WTC11 (cell line): ENCODE results near the gene SLC30A9. TPM values are rescaled to one million over a fixed set of nuclear protein-coding genes. Genes with fewer than 3 reads are reported as not detected.

Experiments
- ATAC-seq: fragments of 200-7000 bp; cut with Tn5 transposase; 2 replicates; pipeline ENCODE4 v1.10.0; 2021; ENCODE audit warnings: mild to moderate bottlenecking, moderate library complexity
- CTCF ChIA-PET: fragments of 300-600 bp; sonication (Branson Sonifier 250); formaldehyde crosslinking; loops from one replicate; lab custom pipeline; 2021; ENCODE audit warnings: antibody characterized with exemption; lab: Charles Lee
- POLR2A ChIA-PET: fragments of 350-600 bp; sonication (Branson Sonifier 250); formaldehyde crosslinking; loops from one replicate; lab custom pipeline; 2021; ENCODE audit warnings: antibody characterized with exemption; lab: Charles Lee
- DNase-seq: peaks from one replicate; pipeline ENCODE4 v3.0.0; 2021; ENCODE audit warnings: low spot score
- H3K27ac Mint-ChIP-seq: 2 replicates; pipeline ENCODE4 v1.8.0; 2021; ENCODE audit warnings: mixed read lengths
- H3K27me3 Mint-ChIP-seq: 2 replicates; pipeline ENCODE4 v1.8.0; 2021; ENCODE audit warnings: low read depth, mild to moderate bottlenecking, moderate library complexity, mixed read lengths
- H3K36me3 Mint-ChIP-seq: 2 replicates; pipeline ENCODE4 v1.8.0; 2021; ENCODE audit warnings: mixed read lengths
- H3K4me1 Mint-ChIP-seq: 2 replicates; pipeline ENCODE4 v1.8.0; 2022; ENCODE audit warnings: mixed read lengths
- H3K4me3 Mint-ChIP-seq: 2 replicates; pipeline ENCODE4 v1.8.0; 2021; ENCODE audit warnings: mild to moderate bottlenecking, moderate library complexity, mixed read lengths
- H3K9me3 Mint-ChIP-seq: 2 replicates; pipeline ENCODE4 v1.8.0; 2021; ENCODE audit warnings: mixed read lengths
- ARID4B ChIP-seq: sonication (generic); formaldehyde crosslinking; IDR thresholded peaks from 2 replicates; pipeline ENCODE4 v1.8.0; 2023; ENCODE audit warnings: missing genetic modification reagents, mild to moderate bottlenecking, borderline replicate concordance
- ATF1 ChIP-seq: sonication (generic); formaldehyde crosslinking; IDR thresholded peaks from 2 replicates; pipeline ENCODE4 v1.8.1; 2023; ENCODE audit warnings: mild to moderate bottlenecking, moderate library complexity, missing genetic modification reagents
- CBFB ChIP-seq: sonication (generic); formaldehyde crosslinking; IDR thresholded peaks from 2 replicates; pipeline ENCODE4 v1.8.1; 2022; ENCODE audit warnings: mild to moderate bottlenecking, low read depth, missing genetic modification reagents
- JAZF1 ChIP-seq: fragments of 250-450 bp; sonication (Bioruptor Pico); IDR thresholded peaks from 2 replicates; pipeline ENCODE4 v1.9.0; 2021; ENCODE audit warnings: moderate library complexity, mild to moderate bottlenecking, inconsistent platforms
- NFYB ChIP-seq: sonication (generic); formaldehyde crosslinking; conservative IDR thresholded peaks from 2 replicates; pipeline ENCODE4 v1.8.0; 2022; ENCODE audit warnings: low read depth, missing genetic modification reagents
- OVOL2 ChIP-seq: fragments of 250-450 bp; sonication (Bioruptor Pico); IDR thresholded peaks from 2 replicates; pipeline ENCODE4 v1.9.0; 2021; ENCODE audit warnings: mild to moderate bottlenecking, borderline replicate concordance
- RELA ChIP-seq: sonication (generic); formaldehyde crosslinking; IDR thresholded peaks from 2 replicates; pipeline ENCODE4 v1.8.1; 2022; ENCODE audit warnings: missing genetic modification reagents, mild to moderate bottlenecking, borderline replicate concordance
- SMAD4 ChIP-seq: sonication (generic); formaldehyde crosslinking; IDR thresholded peaks from 2 replicates; pipeline ENCODE4 v1.8.0; 2022; ENCODE audit warnings: mild to moderate bottlenecking, missing genetic modification reagents
- SOX15 ChIP-seq: fragments of 250-450 bp; sonication (Bioruptor Pico); IDR thresholded peaks from 2 replicates; pipeline ENCODE4 v1.9.0; 2021; ENCODE audit warnings: mild to moderate bottlenecking
- TCF7 ChIP-seq: sonication (generic); formaldehyde crosslinking; IDR thresholded peaks from 2 replicates; pipeline ENCODE4 v1.8.0; 2022; ENCODE audit warnings: mild to moderate bottlenecking, low read depth, missing genetic modification reagents, moderate library complexity
- TEAD4 ChIP-seq: sonication (generic); formaldehyde crosslinking; IDR thresholded peaks from 2 replicates; pipeline ENCODE4 v1.8.0; 2022; ENCODE audit warnings: mild to moderate bottlenecking, missing genetic modification reagents
- ZBTB21 ChIP-seq: sonication (generic); formaldehyde crosslinking; IDR thresholded peaks from 2 replicates; pipeline ENCODE4 v1.8.1; 2023; ENCODE audit warnings: mild to moderate bottlenecking, missing genetic modification reagents, borderline replicate concordance
- total RNA-seq: library from RNA; stranded (reverse); gene quantifications from 3 replicates; pipeline ENCODE4 v1.2.3, GENCODE V29; 2021
- TF ChIP-seq, protein P1 (sequence below): sonication (generic); formaldehyde crosslinking; IDR thresholded peaks from 2 replicates; pipeline ENCODE4 v1.8.1; 2022; ENCODE audit warnings: low read depth, missing genetic modification reagents, borderline replicate concordance
- TF ChIP-seq, protein P2 (sequence below): fragments of 250-450 bp; sonication (Bioruptor Pico); IDR thresholded peaks from 2 replicates; pipeline ENCODE4 v1.9.0; 2021; ENCODE audit warnings: mild to moderate bottlenecking, borderline replicate concordance
- TF ChIP-seq, protein P3 (sequence below): sonication (generic); formaldehyde crosslinking; IDR thresholded peaks from 2 replicates; pipeline ENCODE4 v1.8.1; 2023; ENCODE audit warnings: mild to moderate bottlenecking, missing genetic modification reagents, moderate library complexity
- TF ChIP-seq, protein P4 (sequence below): sonication (generic); formaldehyde crosslinking; IDR thresholded peaks from 2 replicates; pipeline ENCODE4 v1.8.0; 2023; ENCODE audit warnings: mild to moderate bottlenecking, missing genetic modification reagents
- TF ChIP-seq, protein P5 (sequence below): sonication (generic); formaldehyde crosslinking; IDR thresholded peaks from 2 replicates; pipeline ENCODE4 v1.8.0; 2023; ENCODE audit warnings: missing genetic modification reagents

The SLC30A9 gene
- total RNA-seq, 1 experiment from 2014 or later, result 70.1 TPM

GRCh38 chr4:42101446-42101975 lies 111.2 kb downstream of the SLC30A9 start (continued):
- TF ChIP-seq NFYB (CRISPR knock-in tag), result no peak
- TF ChIP-seq TEAD4 (CRISPR knock-in tag), result no peak
- TF ChIP-seq, protein P1, sequence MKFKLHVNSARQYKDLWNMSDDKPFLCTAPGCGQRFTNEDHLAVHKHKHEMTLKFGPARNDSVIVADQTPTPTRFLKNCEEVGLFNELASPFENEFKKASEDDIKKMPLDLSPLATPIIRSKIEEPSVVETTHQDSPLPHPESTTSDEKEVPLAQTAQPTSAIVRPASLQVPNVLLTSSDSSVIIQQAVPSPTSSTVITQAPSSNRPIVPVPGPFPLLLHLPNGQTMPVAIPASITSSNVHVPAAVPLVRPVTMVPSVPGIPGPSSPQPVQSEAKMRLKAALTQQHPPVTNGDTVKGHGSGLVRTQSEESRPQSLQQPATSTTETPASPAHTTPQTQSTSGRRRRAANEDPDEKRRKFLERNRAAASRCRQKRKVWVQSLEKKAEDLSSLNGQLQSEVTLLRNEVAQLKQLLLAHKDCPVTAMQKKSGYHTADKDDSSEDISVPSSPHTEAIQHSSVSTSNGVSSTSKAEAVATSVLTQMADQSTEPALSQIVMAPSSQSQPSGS (CRISPR knock-in tag), result no peak
- TF ChIP-seq, all 79 proteins: peak for 0

GRCh38 chr4:42104521-42104920 lies 114.2 kb downstream of the SLC30A9 start:
- DNase-seq (no peak), ATAC-seq (no peak)
- Mint-ChIP-seq H3K4me1 (no peaks in the 10 kb centered on the region), H3K27me3 (no peaks in the 10 kb centered on the region), H3K36me3 (peaks cover 16% of the 10 kb centered on the region), H3K27ac (no peak overlapping the region), H3K9me3 (peaks cover 7% of the 10 kb centered on the region), H3K4me3 (no peak overlapping the region)
- CTCF ChIA-PET, result no interaction called here
- TF ChIP-seq ARID4B (no peak), OVOL2 (no peak), TCF7 (CRISPR knock-in tag) (no peak), ATF1 (CRISPR knock-in tag) (no peak)
- TF ChIP-seq, protein P2, sequence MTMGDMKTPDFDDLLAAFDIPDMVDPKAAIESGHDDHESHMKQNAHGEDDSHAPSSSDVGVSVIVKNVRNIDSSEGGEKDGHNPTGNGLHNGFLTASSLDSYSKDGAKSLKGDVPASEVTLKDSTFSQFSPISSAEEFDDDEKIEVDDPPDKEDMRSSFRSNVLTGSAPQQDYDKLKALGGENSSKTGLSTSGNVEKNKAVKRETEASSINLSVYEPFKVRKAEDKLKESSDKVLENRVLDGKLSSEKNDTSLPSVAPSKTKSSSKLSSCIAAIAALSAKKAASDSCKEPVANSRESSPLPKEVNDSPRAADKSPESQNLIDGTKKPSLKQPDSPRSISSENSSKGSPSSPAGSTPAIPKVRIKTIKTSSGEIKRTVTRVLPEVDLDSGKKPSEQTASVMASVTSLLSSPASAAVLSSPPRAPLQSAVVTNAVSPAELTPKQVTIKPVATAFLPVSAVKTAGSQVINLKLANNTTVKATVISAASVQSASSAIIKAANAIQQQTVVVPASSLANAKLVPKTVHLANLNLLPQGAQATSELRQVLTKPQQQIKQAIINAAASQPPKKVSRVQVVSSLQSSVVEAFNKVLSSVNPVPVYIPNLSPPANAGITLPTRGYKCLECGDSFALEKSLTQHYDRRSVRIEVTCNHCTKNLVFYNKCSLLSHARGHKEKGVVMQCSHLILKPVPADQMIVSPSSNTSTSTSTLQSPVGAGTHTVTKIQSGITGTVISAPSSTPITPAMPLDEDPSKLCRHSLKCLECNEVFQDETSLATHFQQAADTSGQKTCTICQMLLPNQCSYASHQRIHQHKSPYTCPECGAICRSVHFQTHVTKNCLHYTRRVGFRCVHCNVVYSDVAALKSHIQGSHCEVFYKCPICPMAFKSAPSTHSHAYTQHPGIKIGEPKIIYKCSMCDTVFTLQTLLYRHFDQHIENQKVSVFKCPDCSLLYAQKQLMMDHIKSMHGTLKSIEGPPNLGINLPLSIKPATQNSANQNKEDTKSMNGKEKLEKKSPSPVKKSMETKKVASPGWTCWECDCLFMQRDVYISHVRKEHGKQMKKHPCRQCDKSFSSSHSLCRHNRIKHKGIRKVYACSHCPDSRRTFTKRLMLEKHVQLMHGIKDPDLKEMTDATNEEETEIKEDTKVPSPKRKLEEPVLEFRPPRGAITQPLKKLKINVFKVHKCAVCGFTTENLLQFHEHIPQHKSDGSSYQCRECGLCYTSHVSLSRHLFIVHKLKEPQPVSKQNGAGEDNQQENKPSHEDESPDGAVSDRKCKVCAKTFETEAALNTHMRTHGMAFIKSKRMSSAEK, result no peak
- POLR2A ChIA-PET, result no interaction called here

DNA sequence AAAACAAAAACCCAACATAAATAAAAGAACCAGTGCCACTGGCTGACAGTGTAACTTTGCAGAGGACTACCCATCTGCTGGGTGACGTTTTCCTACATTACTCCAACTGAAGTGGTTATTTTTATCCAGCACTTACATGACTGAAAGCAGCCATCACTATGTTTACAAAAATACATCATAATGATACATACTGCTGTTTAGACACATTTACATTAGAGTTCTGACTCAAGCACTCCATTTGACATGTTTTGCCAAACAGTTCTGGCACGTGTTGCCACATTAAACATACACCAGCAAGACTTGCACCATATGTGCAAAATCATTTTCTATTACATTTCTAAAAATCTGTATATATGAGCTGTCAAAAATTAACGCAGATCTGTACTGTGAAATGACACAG lies 122.5 kb downstream of the SLC30A9 start:
- DNase-seq (no peak), ATAC-seq (no peak)
- Mint-ChIP-seq H3K4me1 (no peaks in the 10 kb centered on the region), H3K27me3 (no peaks in the 10 kb centered on the region), H3K27ac (no peak overlapping the region), H3K9me3 (peaks cover 7% of the 10 kb centered on the region), H3K4me3 (no peak overlapping the region), H3K36me3 (peaks cover 57% of the 10 kb centered on the region)
- CTCF ChIA-PET, result no interaction called here
- POLR2A ChIA-PET, result no interaction called here
- TF ChIP-seq, protein P3, sequence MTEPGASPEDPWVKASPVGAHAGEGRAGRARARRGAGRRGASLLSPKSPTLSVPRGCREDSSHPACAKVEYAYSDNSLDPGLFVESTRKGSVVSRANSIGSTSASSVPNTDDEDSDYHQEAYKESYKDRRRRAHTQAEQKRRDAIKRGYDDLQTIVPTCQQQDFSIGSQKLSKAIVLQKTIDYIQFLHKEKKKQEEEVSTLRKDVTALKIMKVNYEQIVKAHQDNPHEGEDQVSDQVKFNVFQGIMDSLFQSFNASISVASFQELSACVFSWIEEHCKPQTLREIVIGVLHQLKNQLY, result no peak
- TF ChIP-seq, protein P4, sequence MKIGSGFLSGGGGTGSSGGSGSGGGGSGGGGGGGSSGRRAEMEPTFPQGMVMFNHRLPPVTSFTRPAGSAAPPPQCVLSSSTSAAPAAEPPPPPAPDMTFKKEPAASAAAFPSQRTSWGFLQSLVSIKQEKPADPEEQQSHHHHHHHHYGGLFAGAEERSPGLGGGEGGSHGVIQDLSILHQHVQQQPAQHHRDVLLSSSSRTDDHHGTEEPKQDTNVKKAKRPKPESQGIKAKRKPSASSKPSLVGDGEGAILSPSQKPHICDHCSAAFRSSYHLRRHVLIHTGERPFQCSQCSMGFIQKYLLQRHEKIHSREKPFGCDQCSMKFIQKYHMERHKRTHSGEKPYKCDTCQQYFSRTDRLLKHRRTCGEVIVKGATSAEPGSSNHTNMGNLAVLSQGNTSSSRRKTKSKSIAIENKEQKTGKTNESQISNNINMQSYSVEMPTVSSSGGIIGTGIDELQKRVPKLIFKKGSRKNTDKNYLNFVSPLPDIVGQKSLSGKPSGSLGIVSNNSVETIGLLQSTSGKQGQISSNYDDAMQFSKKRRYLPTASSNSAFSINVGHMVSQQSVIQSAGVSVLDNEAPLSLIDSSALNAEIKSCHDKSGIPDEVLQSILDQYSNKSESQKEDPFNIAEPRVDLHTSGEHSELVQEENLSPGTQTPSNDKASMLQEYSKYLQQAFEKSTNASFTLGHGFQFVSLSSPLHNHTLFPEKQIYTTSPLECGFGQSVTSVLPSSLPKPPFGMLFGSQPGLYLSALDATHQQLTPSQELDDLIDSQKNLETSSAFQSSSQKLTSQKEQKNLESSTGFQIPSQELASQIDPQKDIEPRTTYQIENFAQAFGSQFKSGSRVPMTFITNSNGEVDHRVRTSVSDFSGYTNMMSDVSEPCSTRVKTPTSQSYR (CRISPR knock-in tag), result no peak
- TF ChIP-seq, protein P1 (CRISPR knock-in tag), result no peak
- TF ChIP-seq, protein P5, sequence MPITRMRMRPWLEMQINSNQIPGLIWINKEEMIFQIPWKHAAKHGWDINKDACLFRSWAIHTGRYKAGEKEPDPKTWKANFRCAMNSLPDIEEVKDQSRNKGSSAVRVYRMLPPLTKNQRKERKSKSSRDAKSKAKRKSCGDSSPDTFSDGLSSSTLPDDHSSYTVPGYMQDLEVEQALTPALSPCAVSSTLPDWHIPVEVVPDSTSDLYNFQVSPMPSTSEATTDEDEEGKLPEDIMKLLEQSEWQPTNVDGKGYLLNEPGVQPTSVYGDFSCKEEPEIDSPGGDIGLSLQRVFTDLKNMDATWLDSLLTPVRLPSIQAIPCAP, result no peak
- TF ChIP-seq CBFB (CRISPR knock-in tag), result no peak
- TF ChIP-seq ZBTB21 (CRISPR knock-in tag), result no peak
- TF ChIP-seq RELA (CRISPR knock-in tag), result no peak
- TF ChIP-seq SMAD4 (CRISPR knock-in tag), result no peak
- no peak for TF ChIP-seq SOX15 (CRISPR knock-in tag)
- no peak for TF ChIP-seq JAZF1 (CRISPR knock-in tag)
